HK-2 (cell line): Measurements from ENCODE around the gene PRKX.
"Not testable (repeated sequence)": the region's sequence is repeated elsewhere in the genome, so short reads cannot be mapped to it uniquely, and the experiment has no call there.

Source experiments
- DNase-seq: peaks from one replicate; pipeline ENCODE4 v3.0.0-alpha.2; 2018; ENCODE audit not compliant: unreplicated experiment

The PRKX gene

DNA sequence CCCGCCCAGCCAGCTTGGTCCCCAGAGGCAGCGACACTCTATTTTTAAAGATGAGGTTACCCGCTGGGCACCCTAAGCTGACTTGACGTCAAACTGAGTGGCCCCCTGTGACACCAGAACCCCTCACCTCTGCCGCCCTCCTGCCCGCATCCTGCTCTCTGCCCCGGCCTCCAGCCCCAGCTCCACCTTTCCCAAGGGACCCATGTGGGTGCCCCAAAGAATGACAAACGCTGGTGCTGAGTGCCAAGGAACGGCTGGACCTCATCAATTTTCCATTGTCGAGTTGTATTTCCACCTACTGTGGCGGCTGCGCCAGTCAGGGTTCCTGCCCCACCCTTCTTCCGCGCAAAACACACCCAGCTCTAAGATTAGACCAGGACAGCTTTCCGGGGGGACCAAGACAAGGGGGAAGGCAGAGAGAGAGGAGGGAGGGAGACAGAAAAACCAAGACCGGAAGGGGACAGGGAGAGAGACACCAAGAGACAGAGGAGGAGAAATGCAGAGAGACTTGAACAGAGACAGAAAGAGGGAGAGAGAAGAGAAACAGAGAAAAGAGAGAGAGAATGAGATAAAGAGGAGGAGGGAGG lies 2.0 kb downstream of the PRKX start:
- no peak for DNase-seq

DNA sequence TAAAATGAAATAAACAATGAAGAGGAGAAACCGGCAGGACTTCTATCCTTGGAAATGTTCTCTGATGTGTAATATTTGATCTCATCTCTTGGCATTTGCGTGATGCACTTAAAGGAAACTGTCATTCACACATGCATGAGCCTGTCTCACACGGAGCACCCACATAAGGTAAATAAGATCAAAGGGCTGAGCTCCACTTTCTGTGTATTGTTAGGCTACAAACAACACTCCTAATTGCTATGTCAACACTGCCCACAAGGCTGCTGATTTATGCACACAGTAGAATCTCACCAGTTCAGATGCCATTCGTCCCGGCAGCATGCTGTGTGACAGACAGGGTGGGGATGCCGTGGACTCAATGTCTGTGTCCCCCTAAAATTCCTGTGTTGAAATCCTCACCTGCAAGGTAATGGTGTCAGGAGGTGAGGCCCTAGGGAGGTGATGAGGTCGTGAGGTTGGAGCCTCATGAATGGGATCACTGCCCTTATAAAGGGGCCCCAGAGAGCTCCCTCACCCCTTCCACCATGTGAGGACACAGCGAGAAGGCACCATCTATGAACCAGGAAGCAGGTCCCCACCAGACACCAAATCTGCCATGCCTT lies 5.7 kb downstream of the PRKX start:
- not testable (repeated sequence) for DNase-seq

DNA sequence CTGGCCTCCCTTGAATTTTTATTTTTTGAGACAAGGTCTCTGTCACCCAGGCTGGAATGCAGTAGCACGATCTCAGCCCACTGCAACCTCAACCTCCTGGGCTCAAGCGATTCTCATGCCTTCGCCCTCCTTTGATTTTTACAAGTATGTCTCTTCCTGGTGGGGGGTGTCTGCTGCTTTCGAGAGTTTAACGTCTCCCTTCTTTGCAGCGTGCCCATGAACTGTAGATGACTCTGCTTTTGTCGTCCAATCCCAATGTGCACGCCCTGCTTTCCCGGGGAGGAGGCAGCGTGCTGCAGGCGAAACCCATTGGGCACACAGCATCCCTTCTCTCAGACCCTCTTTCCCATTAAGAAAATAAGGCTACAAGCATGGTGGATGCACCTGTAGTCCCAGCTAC lies 7.0 kb downstream of the PRKX start:
- DNase-seq, result no peak

GRCh38 chrX:3703251-3703650 lies 10.2 kb downstream of the PRKX start:
- DNase-seq, result not testable (repeated sequence)

GRCh38 chrX:3702095-3702494 lies 11.4 kb downstream of the PRKX start:
- not testable (repeated sequence) for DNase-seq

- not testable (repeated sequence) for DNase-seq
These were observed 12.0 kb downstream of the PRKX start for GRCh38 chrX:3701445-3701928.

GRCh38 chrX:3699821-3700381 lies 13.5 kb downstream of the PRKX start:
- DNase-seq, result no peak

DNA sequence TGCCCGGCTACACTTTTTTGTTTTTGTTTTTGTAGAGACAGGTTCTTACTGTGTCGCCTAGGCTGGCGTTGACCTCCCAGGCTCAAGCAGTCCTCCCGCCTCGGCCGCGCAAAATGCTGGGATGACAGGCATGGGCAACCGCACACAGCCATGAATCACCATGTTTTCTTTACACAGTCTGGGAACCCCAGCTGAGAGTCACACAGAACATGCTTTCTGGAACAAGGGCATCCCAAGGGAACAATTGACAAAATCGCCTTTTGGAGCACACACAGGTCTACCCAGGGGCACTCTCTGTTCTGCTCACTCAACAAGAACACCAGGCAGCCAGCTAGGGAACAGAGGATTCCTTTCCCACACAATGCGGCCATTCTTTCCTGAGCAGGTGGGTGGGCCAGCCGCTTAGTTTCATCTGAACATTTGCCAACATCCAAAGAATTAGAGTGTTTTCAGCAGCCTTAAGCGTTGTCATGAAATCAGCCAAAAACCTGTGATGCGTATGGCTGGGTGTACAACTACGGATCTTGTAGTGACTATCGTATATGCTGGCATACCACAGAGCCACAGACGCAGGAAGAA lies 15.7 kb downstream of the PRKX start:
- peak; percentile 60 for DNase-seq

GRCh38 chrX:3697220-3697684 lies 16.2 kb downstream of the PRKX start:
- DNase-seq, result peak; percentile 11

- no peak for DNase-seq
These were observed 17.9 kb downstream of the PRKX start for GRCh38 chrX:3695536-3695935.

DNA sequence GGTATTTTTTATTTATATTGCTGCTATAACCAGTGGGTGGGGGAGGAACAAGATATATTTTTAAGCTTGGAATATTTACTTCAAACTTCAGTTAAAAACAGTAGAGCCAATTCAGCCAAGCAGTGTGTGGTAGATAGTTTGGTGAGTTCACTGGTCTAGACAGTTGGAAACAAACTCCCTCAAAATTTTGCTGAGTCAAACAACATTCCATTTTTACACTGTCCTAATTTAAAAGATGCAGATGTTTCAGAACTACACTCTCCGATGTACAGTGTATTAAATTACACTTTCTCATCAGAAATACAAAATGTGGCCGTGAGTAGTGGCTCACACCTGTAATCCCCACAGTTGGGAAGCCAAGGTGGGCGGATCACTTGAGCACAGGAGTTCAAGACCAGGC lies 23.3 kb downstream of the PRKX start:
- DNase-seq, result no peak

GRCh38 chrX:3683236-3683635 lies 30.2 kb downstream of the PRKX start:
- not testable (repeated sequence) for DNase-seq

DNA sequence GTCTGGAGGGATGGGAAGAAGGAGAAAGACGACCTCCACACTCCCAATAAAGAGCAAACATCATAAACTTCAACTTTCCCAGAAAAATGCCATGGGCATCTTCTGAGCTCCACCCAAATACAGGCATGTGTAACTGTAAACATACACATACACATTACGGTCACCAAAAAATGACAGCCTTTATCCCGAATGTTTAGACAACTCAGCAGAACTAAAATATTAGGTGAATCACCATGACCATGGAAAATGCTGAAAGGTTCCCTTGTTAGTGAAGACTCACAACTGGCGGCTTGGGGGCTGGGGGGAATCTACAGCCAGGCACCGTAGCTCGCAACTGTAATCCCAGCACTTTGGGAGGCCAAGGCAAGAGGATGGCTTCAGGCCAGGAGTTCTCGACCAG lies 33.0 kb downstream of the PRKX start:
- DNase-seq, result no peak

DNA sequence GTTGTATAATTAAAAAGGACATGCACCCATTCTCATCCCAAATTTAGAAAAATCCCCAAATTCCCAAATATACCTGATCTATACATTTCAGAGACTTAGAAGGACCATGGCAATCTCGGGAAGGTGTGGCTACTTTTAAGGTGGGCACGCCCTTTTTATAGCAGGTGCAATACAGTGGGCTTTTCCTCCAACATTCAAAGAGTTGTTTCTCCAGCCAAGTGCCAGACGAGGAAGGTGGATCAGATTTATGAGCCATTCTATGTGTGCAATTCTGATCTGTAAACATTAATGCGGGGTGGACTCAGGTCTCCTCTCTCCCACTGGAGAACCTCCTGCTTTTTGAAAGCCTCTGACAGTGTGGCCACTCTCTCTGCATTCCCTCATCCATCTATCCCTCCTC lies 33.8 kb downstream of the PRKX start:
- DNase-seq, result no peak

- no peak for DNase-seq
These were observed 35.1 kb downstream of the PRKX start for GRCh38 chrX:3678328-3678727.

DNA sequence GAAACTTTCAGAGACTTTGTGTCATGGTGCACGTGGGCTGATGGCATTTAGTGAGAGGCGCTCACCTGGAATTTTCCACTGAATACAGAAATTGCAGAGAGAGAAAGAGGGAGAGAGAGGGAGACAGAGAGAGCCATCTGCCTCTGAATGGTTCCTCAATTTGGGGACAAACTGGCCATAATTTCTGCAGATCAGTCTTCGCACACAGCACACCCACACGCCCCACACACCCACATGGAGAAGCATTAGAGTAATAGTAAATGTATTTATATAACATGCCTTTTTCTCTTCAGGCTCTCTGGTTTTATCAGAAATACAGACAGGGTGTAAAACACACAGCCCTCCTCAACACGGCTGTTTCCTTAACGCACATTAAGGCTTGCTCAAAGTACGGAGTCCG lies 38.6 kb downstream of the PRKX start:
- no peak for DNase-seq

GRCh38 chrX:3669841-3670475 lies 43.5 kb downstream of the PRKX start:
- no peak for DNase-seq

- no peak for DNase-seq
These were observed 46.5 kb downstream of the PRKX start for GRCh38 chrX:3666975-3667374.

DNA sequence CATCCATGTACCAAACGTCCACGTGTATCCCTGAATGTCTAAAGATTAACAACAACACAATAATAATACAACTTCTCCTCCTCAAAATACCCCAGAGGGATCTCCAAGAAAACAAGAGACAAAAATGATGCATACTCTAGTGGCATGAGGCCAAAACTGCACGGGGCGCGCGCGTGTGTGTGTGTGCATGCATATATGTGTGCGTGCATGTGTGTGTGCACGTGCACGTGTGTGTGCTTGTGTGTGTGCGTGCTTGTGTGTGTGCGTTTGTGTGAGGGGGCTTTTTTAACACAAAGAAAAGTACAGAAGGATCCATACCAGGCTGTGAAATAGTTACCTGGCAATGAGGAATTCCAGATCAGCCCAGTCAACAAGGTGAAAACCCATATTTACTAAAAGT lies 48.5 kb downstream of the PRKX start:
- no peak for DNase-seq

GRCh38 chrX:3663576-3664250 lies 49.7 kb downstream of the PRKX start:
- not testable (repeated sequence) for DNase-seq

- no peak for DNase-seq
These were observed 53.7 kb downstream of the PRKX start for GRCh38 chrX:3659761-3660160.

- DNase-seq, result no peak
These were observed 58.3 kb downstream of the PRKX start for GRCh38 chrX:3655181-3655580.
